HG02642 (cell line): Measurements from ENCODE around the gene A4GNT.

Source experiments
- ATAC-seq: cut with Tn5 transposase; IDR thresholded peaks from one replicate; pipeline ENCODE4 v1.9.1; 2021; ENCODE audit warnings: mild to moderate bottlenecking; ENCODE audit not compliant: unreplicated experiment, poor library complexity

Gene A4GNT

DNA sequence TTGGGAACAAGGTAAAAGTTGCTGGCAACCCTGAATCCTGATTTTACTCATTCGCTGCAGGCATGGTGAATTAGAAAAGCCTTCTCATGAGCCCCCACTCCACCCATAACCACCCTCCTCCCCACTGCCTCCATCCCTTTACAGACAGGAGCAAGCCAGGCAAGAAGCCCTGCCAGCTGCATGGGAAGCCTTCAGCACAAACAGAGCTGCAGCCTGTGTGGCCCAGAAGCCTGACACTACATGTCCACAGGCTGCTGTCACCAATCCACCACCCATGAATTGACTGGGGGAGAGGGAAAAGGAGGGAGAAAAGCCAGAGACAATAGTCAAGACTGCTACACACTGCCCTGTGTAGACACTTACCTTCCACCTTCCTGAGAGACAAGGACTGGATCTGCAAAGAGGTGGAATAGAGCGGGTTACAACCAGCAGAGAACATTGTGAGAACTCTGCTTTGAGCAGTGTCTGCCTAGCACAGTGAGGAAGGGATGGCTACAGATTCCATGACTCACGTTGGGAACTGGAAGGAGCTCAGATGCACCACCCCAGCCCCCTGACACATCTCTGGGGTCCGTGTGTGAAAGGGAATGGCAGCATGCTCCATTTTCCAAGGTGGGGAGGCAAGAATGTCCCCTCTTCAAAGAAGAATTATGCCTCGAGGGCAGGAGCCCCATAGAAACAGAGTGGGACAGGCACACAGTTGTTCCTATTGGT lies 50.7 kb downstream of the A4GNT start:
- no peak for ATAC-seq

DNA sequence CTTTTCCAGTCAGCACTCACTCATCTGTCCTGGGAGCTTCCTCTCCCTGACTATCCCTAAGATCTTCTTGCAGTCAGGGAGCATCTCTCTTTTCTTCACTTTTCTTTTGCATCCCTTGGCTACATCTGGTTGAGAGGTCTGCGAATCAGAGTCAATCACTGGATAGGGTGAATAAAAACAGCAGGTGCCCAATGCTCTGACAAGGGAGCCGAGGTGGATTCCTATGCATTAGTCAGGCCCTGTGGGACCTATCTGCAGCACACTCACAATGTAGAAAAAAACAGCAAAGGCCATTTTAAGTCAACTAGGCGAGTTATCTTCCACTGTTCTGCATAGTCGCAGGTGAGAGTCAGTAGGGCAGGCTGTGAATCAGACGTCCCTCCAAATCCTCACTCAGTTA lies 52.3 kb downstream of the A4GNT start:
- ATAC-seq, result no peak

DNA sequence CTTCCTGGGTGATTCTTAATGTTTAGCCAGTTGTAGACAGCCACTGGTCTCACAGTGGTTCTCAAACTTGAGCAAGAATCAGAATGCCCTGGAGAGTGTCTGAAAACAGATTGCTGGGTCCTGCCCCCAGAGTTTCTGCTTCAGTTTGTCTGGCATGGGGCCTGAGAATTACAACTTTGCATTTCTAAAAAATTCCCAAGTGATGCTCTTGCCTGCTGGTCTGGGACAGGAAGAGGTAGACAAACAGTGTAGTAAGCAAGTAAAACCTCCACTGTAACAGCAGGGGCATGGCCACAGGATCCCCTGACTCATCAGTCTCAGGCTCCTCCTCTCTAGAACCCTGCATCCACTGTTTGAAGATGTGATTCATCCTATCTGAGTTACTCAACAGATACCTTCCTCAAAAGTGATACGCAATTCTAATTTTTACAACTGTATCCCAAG lies 53.3 kb downstream of the A4GNT start:
- ATAC-seq, result no peak

DNA sequence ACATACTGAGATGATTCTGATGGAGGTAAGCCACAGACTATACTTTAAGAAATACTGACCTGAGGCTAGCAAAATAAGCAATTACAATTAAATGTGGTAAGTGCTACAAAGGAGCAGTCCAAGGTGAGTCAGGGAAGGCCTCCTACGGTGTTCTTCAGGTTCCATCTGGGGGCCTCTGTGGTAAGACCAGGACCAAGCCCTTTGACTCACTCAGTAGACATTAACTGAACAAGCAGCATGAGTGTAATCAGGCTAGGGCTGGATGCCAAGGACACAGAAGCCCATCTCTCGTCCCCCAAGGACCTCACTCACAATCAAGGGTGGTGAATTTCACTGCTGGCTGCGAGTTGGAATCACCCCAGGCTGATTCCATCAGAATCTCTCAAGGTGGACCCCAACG lies 54.1 kb downstream of the A4GNT start:
- ATAC-seq, result no peak
